Adrenal gland (tissue), 5 donors: ENCODE results near the gene MFNG.

Source experiments
- POLR2A ChIP-seq, 2 donors: fragments of 450-650 bp; IDR thresholded peaks; one replicate each; pipeline ENCODE4 v1.6.1; 2017; ENCODE audit warnings: antibody characterized with exemption in 2 of 2, mild to moderate bottlenecking in 2 of 2, moderate library complexity in 1 of 2
- TF ChIP-seq, protein P1 (sequence below), 6 experiments: fragments of 450-650 bp in 4 of 6; fragments of 200-600 bp in 2 of 6; sonication (generic) in 1 of 6; IDR thresholded peaks; 1 replicate in 5 of 6; 2 replicates in 1 of 6; pipeline versions ENCODE4 v1.5.1 to v1.8.0; 2016 to 2021; ENCODE audit warnings: antibody characterized with exemption in 6 of 6, mild to moderate bottlenecking in 2 of 6, moderate library complexity in 1 of 6
- donor health status: DM: no; HTN: no; CAD: no.

DNA sequence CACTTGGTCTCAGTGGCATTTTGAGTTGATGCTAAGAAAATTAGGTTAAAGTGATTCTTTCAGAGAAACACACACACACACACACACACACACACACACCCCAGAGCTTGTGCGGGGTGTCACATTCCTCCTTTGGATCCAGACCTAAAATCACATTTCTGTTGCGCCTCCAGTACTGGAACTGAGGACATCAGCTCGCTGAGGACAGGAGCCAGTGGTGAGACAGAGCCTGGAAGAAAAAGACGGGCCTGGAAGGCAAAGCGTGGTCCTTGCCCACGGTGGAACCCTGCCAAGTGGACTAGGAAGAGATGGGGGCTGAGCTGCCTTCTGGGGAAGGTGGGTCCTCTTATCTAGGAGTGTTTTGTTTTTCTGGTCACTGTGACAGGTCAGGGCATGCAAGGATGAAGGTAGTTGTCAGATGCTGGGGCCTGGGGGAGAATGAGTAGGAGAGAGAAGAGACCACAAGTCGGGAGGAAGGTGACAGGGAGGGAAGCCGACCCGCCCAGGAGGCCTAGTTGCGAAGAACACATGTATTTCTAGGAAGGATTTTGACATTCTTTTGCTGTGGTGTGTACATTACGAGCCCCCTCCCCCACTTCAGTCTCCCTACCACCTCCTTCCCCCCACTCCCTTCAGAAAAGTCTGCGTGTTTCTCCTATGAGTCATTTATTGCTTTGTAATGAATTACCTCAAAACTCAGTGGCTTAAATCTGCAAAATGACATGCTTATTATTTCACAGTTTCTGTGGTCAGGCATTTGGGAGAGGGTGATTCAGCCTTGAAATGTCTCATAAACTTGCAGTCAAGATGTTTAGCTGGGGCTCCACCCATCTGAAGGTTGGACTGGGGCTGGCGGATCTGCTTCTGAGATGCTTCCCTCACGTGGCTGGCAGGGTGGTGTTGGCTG, 54.1 kb downstream of the MFNG start:
- no peak for TF ChIP-seq POLR2A (IDR thresholded peaks at IDR 0.05)
- TF ChIP-seq, protein P1, sequence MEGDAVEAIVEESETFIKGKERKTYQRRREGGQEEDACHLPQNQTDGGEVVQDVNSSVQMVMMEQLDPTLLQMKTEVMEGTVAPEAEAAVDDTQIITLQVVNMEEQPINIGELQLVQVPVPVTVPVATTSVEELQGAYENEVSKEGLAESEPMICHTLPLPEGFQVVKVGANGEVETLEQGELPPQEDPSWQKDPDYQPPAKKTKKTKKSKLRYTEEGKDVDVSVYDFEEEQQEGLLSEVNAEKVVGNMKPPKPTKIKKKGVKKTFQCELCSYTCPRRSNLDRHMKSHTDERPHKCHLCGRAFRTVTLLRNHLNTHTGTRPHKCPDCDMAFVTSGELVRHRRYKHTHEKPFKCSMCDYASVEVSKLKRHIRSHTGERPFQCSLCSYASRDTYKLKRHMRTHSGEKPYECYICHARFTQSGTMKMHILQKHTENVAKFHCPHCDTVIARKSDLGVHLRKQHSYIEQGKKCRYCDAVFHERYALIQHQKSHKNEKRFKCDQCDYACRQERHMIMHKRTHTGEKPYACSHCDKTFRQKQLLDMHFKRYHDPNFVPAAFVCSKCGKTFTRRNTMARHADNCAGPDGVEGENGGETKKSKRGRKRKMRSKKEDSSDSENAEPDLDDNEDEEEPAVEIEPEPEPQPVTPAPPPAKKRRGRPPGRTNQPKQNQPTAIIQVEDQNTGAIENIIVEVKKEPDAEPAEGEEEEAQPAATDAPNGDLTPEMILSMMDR (IDR thresholded peaks at IDR 0.05): no peak
